GM23338 (cell line): ENCODE measurements around the gene FAM83C. TPM values are rescaled to one million over a fixed set of nuclear protein-coding genes. Genes with fewer than 3 reads are reported as not detected.

Experiments used
- ATAC-seq: fragments of 200-7000 bp; cut with Tn5 transposase; 3 replicates; pipeline ENCODE4 v1.9.1; 2020
- DNase-seq: peaks from one replicate; pipeline ENCODE4 v3.0.0-alpha.2; 2015; ENCODE audit warnings: low spot score
- H2AFZ ChIP-seq: fragments of 200-600 bp; sonication (generic); 2 replicates; pipeline ENCODE4 v1.8.0; 2016; ENCODE audit warnings: antibody characterized with exemption, mild to moderate bottlenecking, moderate library complexity
- H3F3A ChIP-seq: fragments of 200-600 bp; sonication (generic); replicated peaks from 2 replicates; pipeline ENCODE4 v1.8.0; 2017; ENCODE audit warnings: antibody characterized with exemption, mixed run types, low read depth
- H3K27ac ChIP-seq: fragments of 200-600 bp; sonication (generic); 2 replicates; pipeline ENCODE4 v1.6.1; 2016; ENCODE audit warnings: low read depth
- H3K27me3 ChIP-seq: fragments of 200-600 bp; sonication (generic); 2 replicates; pipeline ENCODE4 v1.8.0; 2016; ENCODE audit warnings: mild to moderate bottlenecking, mixed run types, moderate library complexity; ENCODE audit not compliant: insufficient read depth
- H3K36me3 ChIP-seq: fragments of 200-600 bp; sonication (generic); 2 replicates; pipeline ENCODE4 v1.8.0; 2016; ENCODE audit warnings: mild to moderate bottlenecking; ENCODE audit not compliant: insufficient read depth
- H3K4me1 ChIP-seq: fragments of 200-600 bp; sonication (generic); 2 replicates; pipeline ENCODE4 v1.8.0; 2016; ENCODE audit warnings: mild to moderate bottlenecking, moderate library complexity; ENCODE audit not compliant: insufficient read depth
- H3K4me2 ChIP-seq: fragments of 200-600 bp; sonication (generic); 2 replicates; pipeline ENCODE4 v1.7.1; 2017; ENCODE audit warnings: mixed run types
- H3K4me3 ChIP-seq: fragments of 200-600 bp; sonication (generic); 2 replicates; pipeline ENCODE4 v1.6.1; 2016; ENCODE audit warnings: mixed run types
- H3K79me2 ChIP-seq: fragments of 200-600 bp; sonication (generic); replicated peaks from 2 replicates; pipeline ENCODE4 v1.8.0; 2017; ENCODE audit warnings: mild to moderate bottlenecking; ENCODE audit not compliant: insufficient read depth
- H3K9me2 ChIP-seq: fragments of 200-600 bp; sonication (generic); 2 replicates; pipeline ENCODE4 v1.8.0; 2017; ENCODE audit not compliant: insufficient read depth
- H4K20me1 ChIP-seq: fragments of 200-600 bp; sonication (generic); replicated peaks from 2 replicates; pipeline ENCODE4 v1.8.0; 2017; ENCODE audit warnings: mild to moderate bottlenecking; ENCODE audit not compliant: insufficient read depth
- H3K27ac Mint-ChIP-seq: 2 replicates; pipeline ENCODE4 v1.8.0; 2020; ENCODE audit warnings: inconsistent platforms, mild to moderate bottlenecking, moderate library complexity, mixed read lengths
- H3K27me3 Mint-ChIP-seq: 3 replicates; pipeline ENCODE4 v1.8.0; 2022; ENCODE audit warnings: low read depth, mild to moderate bottlenecking, moderate library complexity, mixed read lengths, inconsistent platforms; ENCODE audit not compliant: insufficient read depth, poor library complexity
- H3K36me3 Mint-ChIP-seq: 3 replicates; pipeline ENCODE4 v1.8.0; 2021; ENCODE audit warnings: low read depth, mild to moderate bottlenecking, inconsistent platforms, moderate library complexity, mixed read lengths
- H3K4me1 Mint-ChIP-seq: 3 replicates; pipeline ENCODE4 v1.8.0; 2020; ENCODE audit warnings: mild to moderate bottlenecking, inconsistent platforms, mixed read lengths
- H3K4me3 Mint-ChIP-seq: 3 replicates; pipeline ENCODE4 v1.8.0; 2021; ENCODE audit warnings: moderate library complexity, mild to moderate bottlenecking, inconsistent platforms, mixed read lengths
- H3K9me3 Mint-ChIP-seq: 3 replicates; pipeline ENCODE4 v1.8.0; 2020; ENCODE audit warnings: moderate library complexity, mild to moderate bottlenecking, inconsistent platforms, mixed read lengths
- EZH2 ChIP-seq: fragments of 200-600 bp; sonication (generic); IDR thresholded peaks from one replicate; pipeline ENCODE4 v1.8.0; 2017; ENCODE audit warnings: antibody characterized with exemption, mild to moderate bottlenecking, low read depth; ENCODE audit not compliant: unreplicated experiment
- EZH2phosphoT487 ChIP-seq: fragments of 200-600 bp; sonication (generic); IDR thresholded peaks from one replicate; pipeline ENCODE4 v1.8.1; 2018; ENCODE audit warnings: antibody characterized with exemption; ENCODE audit not compliant: unreplicated experiment
- JUNB ChIP-seq: IDR thresholded peaks from one replicate; pipeline ENCODE4 v1.6.1; 2016; ENCODE audit warnings: antibody characterized with exemption; ENCODE audit not compliant: unreplicated experiment
- NANOG ChIP-seq: IDR thresholded peaks from 2 replicates; pipeline ENCODE4 v1.6.1; 2016; ENCODE audit warnings: antibody characterized with exemption, borderline replicate concordance
- POLR2AphosphoS5 ChIP-seq: IDR thresholded peaks from 2 replicates; pipeline ENCODE4 v1.6.1; 2016; ENCODE audit warnings: antibody characterized with exemption, low read depth
- ZNF114 ChIP-seq: fragments of 250-450 bp; sonication (Bioruptor Pico); IDR thresholded peaks from 2 replicates; pipeline ENCODE4 v1.5.0; 2020; ENCODE audit warnings: mild to moderate bottlenecking, moderate library complexity
- ZNF331 ChIP-seq: fragments of 250-450 bp; sonication (Bioruptor Pico); IDR thresholded peaks from 2 replicates; pipeline ENCODE4 v1.5.0; 2020; ENCODE audit warnings: low read depth, mild to moderate bottlenecking, moderate library complexity
- ZNF462 ChIP-seq: fragments of 250-450 bp; sonication (Bioruptor Pico); IDR thresholded peaks from 2 replicates; pipeline ENCODE4 v1.5.0; 2020; ENCODE audit warnings: mild to moderate bottlenecking, moderate library complexity
- polyA plus RNA-seq: library from polyadenylated mRNA; unstranded; fragments of >200 nt; fragmentation: Nextera tagmentation; extraction: Ambion mirVana; gene quantifications from 2 replicates; pipeline ENCODE4 v1.2.1, GENCODE V29; 2016
- total RNA-seq: library from RNA; depleted of rRNA; stranded (reverse); fragments of >200 nt; shearing (Covaris generic); gene quantifications from 2 replicates; pipeline ENCODE4 v1.2.3, GENCODE V29; 2014
- TF ChIP-seq, protein P1 (sequence below), 2 experiments: fragments of 200-600 bp in 1 of 2; sonication (generic) in 1 of 2; conservative IDR thresholded peaks; 2 replicates each; pipeline versions ENCODE4 v1.5.1 to v1.6.1; 2016 to 2017; ENCODE audit warnings: antibody characterized with exemption in 2 of 2, low read depth in 2 of 2, mild to moderate bottlenecking in 2 of 2, moderate library complexity in 1 of 2
- TF ChIP-seq, protein P2 (sequence below): IDR thresholded peaks from one replicate; pipeline ENCODE4 v1.6.1; 2018; ENCODE audit warnings: antibody characterized with exemption; ENCODE audit not compliant: unreplicated experiment

The FAM83C gene
- total and polyA plus RNA-seq, 2 experiments from 2014 or later: 0.10 TPM; not detected in 1

DNA sequence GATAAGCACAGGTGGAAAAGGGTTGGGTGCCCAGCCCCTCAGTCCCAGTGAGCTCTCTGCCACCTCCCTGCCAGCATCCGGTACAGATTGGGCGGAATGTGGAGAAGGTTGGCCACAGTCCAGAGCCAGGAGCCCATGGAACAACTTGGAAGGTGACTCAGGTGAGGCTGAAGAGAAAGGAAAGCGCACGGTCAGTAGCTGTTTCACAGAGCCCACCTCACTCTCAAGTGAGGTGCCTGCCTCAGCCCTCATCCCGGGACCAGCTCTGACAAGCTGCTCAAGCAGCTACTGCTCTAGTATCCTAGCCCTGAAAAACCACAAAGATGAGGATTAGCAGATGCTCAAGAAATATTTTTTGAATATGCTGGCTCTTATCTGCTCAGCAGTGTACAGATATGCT lies 13.2 kb downstream of the FAM83C start:
- Histone ChIP-seq H3K27ac (peak overlapping the region; percentile 98; the same call in 1 of the 2 replicates), H3K4me2 (no peak overlapping the region), H3K9me2 (no peaks in the 10 kb centered on the region), H4K20me1 (peaks cover 24% of the 10 kb centered on the region; the same call in 1 of the 2 replicates), H3K79me2 (peaks cover 39% of the 10 kb centered on the region), H3K4me3 (no peak overlapping the region), H3K4me1 (peaks cover 16% of the 10 kb centered on the region; the same call in 1 of the 2 replicates), H2AFZ (no peak overlapping the region), H3F3A (peaks cover 42% of the 10 kb centered on the region), H3K36me3 (peaks cover 18% of the 10 kb centered on the region), H3K27me3 (no peaks in the 10 kb centered on the region)
- Mint-ChIP-seq H3K36me3 (peaks cover 57% of the 10 kb centered on the region), H3K27me3 (peaks cover 37% of the 10 kb centered on the region), H3K27ac (peak overlapping the region; percentile 56; the same call in 1 of the 2 replicates), H3K4me1 (peaks cover 15% of the 10 kb centered on the region), H3K9me3 (no peaks in the 10 kb centered on the region; the same call in 2 of the 3 replicates), H3K4me3 (no peak overlapping the region)
- ATAC-seq (no peak), DNase-seq (no peak)
- TF ChIP-seq EZH2 (no peak), ZNF462 (CRISPR knock-in tag) (no peak), JUNB (no peak), EZH2phosphoT487 (no peak), NANOG (no peak), POLR2AphosphoS5 (no peak), ZNF114 (CRISPR knock-in tag) (no peak), ZNF331 (CRISPR knock-in tag) (no peak)
- TF ChIP-seq, protein P1, sequence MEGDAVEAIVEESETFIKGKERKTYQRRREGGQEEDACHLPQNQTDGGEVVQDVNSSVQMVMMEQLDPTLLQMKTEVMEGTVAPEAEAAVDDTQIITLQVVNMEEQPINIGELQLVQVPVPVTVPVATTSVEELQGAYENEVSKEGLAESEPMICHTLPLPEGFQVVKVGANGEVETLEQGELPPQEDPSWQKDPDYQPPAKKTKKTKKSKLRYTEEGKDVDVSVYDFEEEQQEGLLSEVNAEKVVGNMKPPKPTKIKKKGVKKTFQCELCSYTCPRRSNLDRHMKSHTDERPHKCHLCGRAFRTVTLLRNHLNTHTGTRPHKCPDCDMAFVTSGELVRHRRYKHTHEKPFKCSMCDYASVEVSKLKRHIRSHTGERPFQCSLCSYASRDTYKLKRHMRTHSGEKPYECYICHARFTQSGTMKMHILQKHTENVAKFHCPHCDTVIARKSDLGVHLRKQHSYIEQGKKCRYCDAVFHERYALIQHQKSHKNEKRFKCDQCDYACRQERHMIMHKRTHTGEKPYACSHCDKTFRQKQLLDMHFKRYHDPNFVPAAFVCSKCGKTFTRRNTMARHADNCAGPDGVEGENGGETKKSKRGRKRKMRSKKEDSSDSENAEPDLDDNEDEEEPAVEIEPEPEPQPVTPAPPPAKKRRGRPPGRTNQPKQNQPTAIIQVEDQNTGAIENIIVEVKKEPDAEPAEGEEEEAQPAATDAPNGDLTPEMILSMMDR (conservative IDR thresholded peaks at IDR 0.05; ENCODE audit: low read depth in 2 of 2): no peak
- TF ChIP-seq, protein P2, sequence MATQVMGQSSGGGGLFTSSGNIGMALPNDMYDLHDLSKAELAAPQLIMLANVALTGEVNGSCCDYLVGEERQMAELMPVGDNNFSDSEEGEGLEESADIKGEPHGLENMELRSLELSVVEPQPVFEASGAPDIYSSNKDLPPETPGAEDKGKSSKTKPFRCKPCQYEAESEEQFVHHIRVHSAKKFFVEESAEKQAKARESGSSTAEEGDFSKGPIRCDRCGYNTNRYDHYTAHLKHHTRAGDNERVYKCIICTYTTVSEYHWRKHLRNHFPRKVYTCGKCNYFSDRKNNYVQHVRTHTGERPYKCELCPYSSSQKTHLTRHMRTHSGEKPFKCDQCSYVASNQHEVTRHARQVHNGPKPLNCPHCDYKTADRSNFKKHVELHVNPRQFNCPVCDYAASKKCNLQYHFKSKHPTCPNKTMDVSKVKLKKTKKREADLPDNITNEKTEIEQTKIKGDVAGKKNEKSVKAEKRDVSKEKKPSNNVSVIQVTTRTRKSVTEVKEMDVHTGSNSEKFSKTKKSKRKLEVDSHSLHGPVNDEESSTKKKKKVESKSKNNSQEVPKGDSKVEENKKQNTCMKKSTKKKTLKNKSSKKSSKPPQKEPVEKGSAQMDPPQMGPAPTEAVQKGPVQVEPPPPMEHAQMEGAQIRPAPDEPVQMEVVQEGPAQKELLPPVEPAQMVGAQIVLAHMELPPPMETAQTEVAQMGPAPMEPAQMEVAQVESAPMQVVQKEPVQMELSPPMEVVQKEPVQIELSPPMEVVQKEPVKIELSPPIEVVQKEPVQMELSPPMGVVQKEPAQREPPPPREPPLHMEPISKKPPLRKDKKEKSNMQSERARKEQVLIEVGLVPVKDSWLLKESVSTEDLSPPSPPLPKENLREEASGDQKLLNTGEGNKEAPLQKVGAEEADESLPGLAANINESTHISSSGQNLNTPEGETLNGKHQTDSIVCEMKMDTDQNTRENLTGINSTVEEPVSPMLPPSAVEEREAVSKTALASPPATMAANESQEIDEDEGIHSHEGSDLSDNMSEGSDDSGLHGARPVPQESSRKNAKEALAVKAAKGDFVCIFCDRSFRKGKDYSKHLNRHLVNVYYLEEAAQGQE: no peak
